ENCODE results near the gene SPTLC1.

Gene SPTLC1

DNA sequence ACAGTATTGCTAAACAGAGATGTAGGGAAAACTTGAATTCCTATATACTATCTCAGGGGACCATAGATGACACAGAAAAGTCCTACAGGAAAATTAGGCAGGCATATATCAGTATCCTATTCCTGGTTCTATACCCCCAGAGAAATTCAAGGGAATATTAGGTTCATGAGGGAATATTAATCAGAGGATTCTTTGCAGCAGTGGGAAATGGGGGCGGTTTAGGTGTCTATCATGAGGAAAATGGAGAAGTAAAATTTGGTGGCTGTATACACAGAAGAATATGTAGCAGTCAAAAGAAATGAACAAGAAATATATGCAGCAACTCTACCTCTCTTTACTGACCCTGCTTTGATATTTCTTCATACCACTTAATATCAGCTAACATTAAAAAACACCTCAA lies 20.0 kb downstream of the SPTLC1 start:
- no peak for DNase-seq (ENCODE audit: low spot score)
- no peak for TF ChIP-seq CTCF (IDR thresholded peaks at IDR 0.05; ENCODE audit: extremely low read depth, missing control alignments)

- DNase-seq (ENCODE audit: low spot score): no peak
- no peak for TF ChIP-seq CTCF (IDR thresholded peaks at IDR 0.05; ENCODE audit: extremely low read depth, missing control alignments)
These were observed 20.6 kb downstream of the SPTLC1 start for GRCh38 chr9:92094655-92095054.

DNA sequence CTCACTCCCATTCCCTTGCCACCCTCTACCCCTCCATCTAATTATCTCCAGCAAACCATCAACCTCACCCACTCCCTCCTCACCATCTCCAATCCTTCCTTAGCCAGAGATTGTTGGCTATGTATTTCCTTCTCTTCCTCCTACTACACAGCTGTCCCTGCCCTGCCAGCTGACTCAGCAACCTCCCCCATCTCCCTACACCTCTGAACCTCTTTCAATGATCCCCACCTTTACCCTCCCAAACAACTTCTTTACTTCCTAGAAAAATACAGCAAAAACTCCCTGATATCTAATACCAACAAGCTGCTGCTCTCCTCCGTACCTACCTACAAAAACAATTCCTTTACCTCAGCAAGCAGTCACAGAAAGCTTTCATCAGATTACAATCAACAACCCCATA lies 37.3 kb downstream of the SPTLC1 start:
- TF ChIP-seq CTCF (IDR thresholded peaks at IDR 0.05; ENCODE audit: extremely low read depth, missing control alignments): no peak
- no peak for DNase-seq (ENCODE audit: low spot score)

GRCh38 chr9:92071634-92072033 lies 43.6 kb downstream of the SPTLC1 start:
- no peak for TF ChIP-seq CTCF (IDR thresholded peaks at IDR 0.05; ENCODE audit: extremely low read depth, missing control alignments)
- DNase-seq (ENCODE audit: low spot score): no peak

DNA sequence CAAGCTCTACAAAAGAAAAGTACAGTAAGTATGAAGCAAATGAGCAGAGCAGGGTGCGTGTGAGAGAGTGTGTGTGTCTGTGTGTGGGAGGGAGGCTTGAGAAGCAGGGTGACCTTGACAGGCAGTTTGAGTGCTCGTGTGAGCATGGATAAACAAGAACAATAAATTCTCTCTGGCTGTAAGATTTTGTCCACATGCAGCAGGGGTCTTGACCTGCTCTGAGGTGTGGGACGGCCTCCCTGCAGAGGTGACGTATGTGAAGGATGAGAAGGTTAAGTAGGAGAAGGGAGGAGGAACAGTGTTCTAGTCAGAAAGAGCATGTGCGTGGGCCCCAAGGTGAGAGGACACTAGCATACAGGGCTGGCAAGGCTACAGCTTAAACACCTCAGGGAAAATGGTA lies 49.0 kb downstream of the SPTLC1 start:
- no peak for TF ChIP-seq CTCF (IDR thresholded peaks at IDR 0.05; ENCODE audit: extremely low read depth, missing control alignments)
- no peak for DNase-seq (ENCODE audit: low spot score)

DNA sequence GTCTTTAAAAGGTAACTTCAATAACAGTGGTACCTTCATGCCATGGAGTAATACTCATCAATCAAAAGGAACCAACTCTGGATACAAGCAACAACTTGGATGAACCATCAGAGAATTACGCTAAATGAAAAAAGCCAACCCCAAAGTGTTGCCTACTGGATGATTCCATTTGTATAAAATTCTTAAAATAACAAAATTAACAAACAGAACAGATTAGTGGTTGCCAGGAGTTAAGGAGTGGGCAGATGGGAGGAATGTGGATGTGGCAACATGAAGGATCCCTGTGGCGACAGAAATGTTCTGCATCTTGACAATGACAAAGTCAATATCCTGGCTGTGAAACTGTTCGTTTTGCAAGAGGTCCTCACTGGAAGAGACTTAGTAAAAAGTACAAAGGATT lies 50.5 kb downstream of the SPTLC1 start:
- DNase-seq (ENCODE audit: low spot score): no peak

DNA sequence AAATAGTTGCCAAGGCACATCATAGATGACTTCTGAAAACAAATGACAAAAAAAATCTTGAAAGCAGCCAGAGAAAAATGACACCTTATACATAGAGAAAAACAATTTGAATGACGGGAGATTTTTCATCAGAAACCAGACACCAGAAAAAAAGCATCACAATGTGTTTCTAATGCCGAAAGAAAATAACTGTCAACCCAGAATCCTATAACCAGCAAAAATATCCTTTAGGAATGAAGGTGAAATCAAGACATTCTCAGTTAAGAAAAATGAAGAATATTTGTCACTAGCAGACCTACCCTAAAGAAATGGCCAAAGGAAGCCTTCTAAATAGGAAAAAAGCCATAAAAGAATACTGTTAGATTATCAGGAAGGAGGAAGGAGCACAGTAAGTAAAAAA lies 54.0 kb downstream of the SPTLC1 start:
- DNase-seq (ENCODE audit: low spot score): no peak

More for the DNA sequence above, 50.5 kb downstream of the SPTLC1 start:
- no peak for TF ChIP-seq CTCF (IDR thresholded peaks at IDR 0.05; ENCODE audit: extremely low read depth, missing control alignments)

More for the DNA sequence above, 54.0 kb downstream of the SPTLC1 start:
- no peak for TF ChIP-seq CTCF (IDR thresholded peaks at IDR 0.05; ENCODE audit: extremely low read depth, missing control alignments)

All from GM20000 (cell line).